Measurements from ENCODE around the gene NKX2-4.

GRCh38 chr20:21373436-21373835 is 23.9 kb downstream of the NKX2-4 start:
- TF ChIP-seq CTCF (IDR thresholded peaks at IDR 0.05) (no peak), POLR2A (IDR thresholded peaks at IDR 0.05) (no peak)
